SK-N-SH (cell line): Measurements from ENCODE around the gene P3H2. TPM values are rescaled to one million over a fixed set of nuclear protein-coding genes. Genes with fewer than 3 reads are reported as not detected.

Experiments
- CTCF ChIA-PET: fragments of 300-600, 350-600 bp; formaldehyde crosslinking; extraction: SDS; loops from one replicate; lab custom pipeline; 2021; lab: Yijun Ruan, JAX
- POLR2A ChIA-PET: fragments of 350-600 bp; sonication (Branson Sonifier 250); formaldehyde crosslinking; extraction: SDS; loops from one replicate; lab custom pipeline; 2020; ENCODE audit warnings: antibody characterized with exemption, inconsistent platforms; lab: Yijun Ruan, JAX
- DNase-seq: peaks from one replicate; pipeline ENCODE4 v3.0.0; 2012
- H2AFZ ChIP-seq: fragments of 200-600 bp; sonication (generic); 2 replicates; pipeline ENCODE4 v1.8.1; 2016; ENCODE audit warnings: antibody characterized with exemption, mild to moderate bottlenecking, low read depth
- H3F3A ChIP-seq: fragments of 200-600 bp; sonication (generic); replicated peaks from 2 replicates; pipeline ENCODE3; 2016; ENCODE audit warnings: antibody characterized with exemption, mild to moderate bottlenecking; ENCODE audit not compliant: insufficient read depth
- H3K27ac ChIP-seq, 2 experiments: fragments of 200-500 bp in 1 of 2; fragments of 200-600 bp in 1 of 2; sonication (Bioruptor generic) in 1 of 2; sonication (generic), shearing (Covaris generic) in 1 of 2; 2 replicates each; pipeline versions ENCODE4 v1.5.1 to v1.6.1; 2014 to 2016; ENCODE audit warnings: low read depth in 2 of 2, inconsistent platforms in 1 of 2, low read length in 1 of 2, mild to moderate bottlenecking in 1 of 2, mixed read lengths in 1 of 2
- H3K27me3 ChIP-seq: fragments of 200-600 bp; sonication (generic), shearing (Covaris generic); 2 replicates; pipeline ENCODE4 v1.6.1; 2016; ENCODE audit warnings: mixed run types; ENCODE audit not compliant: insufficient read depth
- H3K36me3 ChIP-seq, 2 experiments: fragments of 200-500 bp in 1 of 2; fragments of 200-600 bp in 1 of 2; sonication (Bioruptor generic) in 1 of 2; sonication (generic) in 1 of 2; replicated peaks in 1 of 2; 2 replicates each; pipeline versions ENCODE3 to v1.5.1; 2014 to 2016; ENCODE audit warnings: low read length in 1 of 2, mild to moderate bottlenecking in 1 of 2; ENCODE audit not compliant: insufficient read depth in 2 of 2, control insufficient read depth in 1 of 2
- H3K4me1 ChIP-seq, 2 experiments: fragments of 200-500 bp in 1 of 2; fragments of 200-600 bp in 1 of 2; sonication (Bioruptor generic) in 1 of 2; sonication (generic), shearing (Covaris generic) in 1 of 2; 2 replicates each; pipeline versions ENCODE4 v1.5.1 to v1.6.1; 2014 to 2016; ENCODE audit warnings: low read depth in 1 of 2, low read length in 1 of 2, mixed run types in 1 of 2; ENCODE audit not compliant: insufficient read depth in 2 of 2, control insufficient read depth in 1 of 2
- H3K4me2 ChIP-seq: fragments of 200-600 bp; sonication (generic), shearing (Covaris generic); 2 replicates; pipeline ENCODE4 v1.6.1; 2017; ENCODE audit warnings: mixed run types
- H3K4me3 ChIP-seq, 2 experiments: fragments of 200-500 bp in 1 of 2; fragments of 200-600 bp in 1 of 2; sonication (Bioruptor generic) in 1 of 2; sonication (generic), shearing (Covaris generic) in 1 of 2; 2 replicates each; pipeline versions ENCODE4 v1.5.1 to v1.8.1; 2014 to 2016; ENCODE audit warnings: low read depth in 2 of 2, inconsistent platforms in 1 of 2, low read length in 1 of 2, mild to moderate bottlenecking in 1 of 2, mixed read lengths in 1 of 2, moderate library complexity in 1 of 2
- H3K79me2 ChIP-seq: fragments of 200-600 bp; sonication (generic); 2 replicates; pipeline ENCODE4 v1.8.1; 2017; ENCODE audit warnings: mild to moderate bottlenecking; ENCODE audit not compliant: insufficient read depth
- H3K9ac ChIP-seq: fragments of 200-600 bp; sonication (generic); 2 replicates; pipeline ENCODE4 v1.6.1; 2017; ENCODE audit warnings: mixed run types
- H3K9me2 ChIP-seq: fragments of 200-600 bp; sonication (generic); 2 replicates; pipeline ENCODE4 v1.6.1; 2017; ENCODE audit warnings: mixed run types
- H3K9me3 ChIP-seq: fragments of 200-600 bp; sonication (generic); 2 replicates; pipeline ENCODE4 v1.6.1; 2017; ENCODE audit warnings: mixed run types, mild to moderate bottlenecking, moderate library complexity
- H4K20me1 ChIP-seq: fragments of 200-600 bp; sonication (generic); 2 replicates; pipeline ENCODE4 v1.6.1; 2017; ENCODE audit warnings: mild to moderate bottlenecking, mixed run types; ENCODE audit not compliant: insufficient read depth
- ELF1 ChIP-seq: IDR thresholded peaks from 2 replicates; pipeline ENCODE4 v1.4.0; 2012
- FOSL2 ChIP-seq: IDR thresholded peaks from 2 replicates; pipeline ENCODE4 v1.4.0; 2012; ENCODE audit warnings: low read depth, mild to moderate bottlenecking, moderate library complexity, borderline replicate concordance
- FOXJ3 ChIP-seq: sonication (generic); formaldehyde crosslinking; IDR thresholded peaks from 2 replicates; pipeline ENCODE4 v1.5.1; 2020; ENCODE audit warnings: mild to moderate bottlenecking, missing genetic modification reagents
- FOXM1 ChIP-seq: IDR thresholded peaks from 2 replicates; pipeline ENCODE4 v1.4.0; 2012; ENCODE audit warnings: low read depth, mild to moderate bottlenecking
- GABPA ChIP-seq: IDR thresholded peaks from 2 replicates; pipeline ENCODE4 v1.4.0; 2012; ENCODE audit warnings: low read depth, mild to moderate bottlenecking
- GATA2 ChIP-seq: sonication (generic); formaldehyde crosslinking; IDR thresholded peaks from 2 replicates; pipeline ENCODE4 v1.5.0; 2020; ENCODE audit warnings: mild to moderate bottlenecking, missing genetic modification reagents
- IRF3 ChIP-seq: fragments of 150-350 bp; IDR thresholded peaks from 2 replicates; pipeline ENCODE4 v1.6.1; 2016; ENCODE audit warnings: mild to moderate bottlenecking, low read depth, low read length
- JUND ChIP-seq: IDR thresholded peaks from 2 replicates; pipeline ENCODE4 v1.4.0; 2012
- MAX ChIP-seq: IDR thresholded peaks from 2 replicates; pipeline ENCODE4 v1.4.0; 2012; ENCODE audit warnings: low read depth
- MEF2A ChIP-seq: IDR thresholded peaks from 2 replicates; pipeline ENCODE4 v1.4.0; 2012; ENCODE audit warnings: low read depth, borderline replicate concordance
- MXI1 ChIP-seq: IDR thresholded peaks from 2 replicates; pipeline ENCODE4 v1.6.1; 2012; ENCODE audit warnings: mild to moderate bottlenecking, low read depth, low read length, improper control_type of control experiment
- NFIC ChIP-seq: IDR thresholded peaks from 2 replicates; pipeline ENCODE4 v1.4.0; 2012; ENCODE audit warnings: borderline replicate concordance
- PBX3 ChIP-seq: IDR thresholded peaks from 2 replicates; pipeline ENCODE4; 2012
- POLR2AphosphoS5 ChIP-seq: IDR thresholded peaks from 2 replicates; pipeline ENCODE4 v1.6.1; 2012; ENCODE audit warnings: low read depth, low read length
- RCOR1 ChIP-seq: fragments of 150-350 bp; IDR thresholded peaks from 2 replicates; pipeline ENCODE4 v1.6.1; 2017; ENCODE audit warnings: antibody characterized with exemption, low read length
- RFX5 ChIP-seq: IDR thresholded peaks from 2 replicates; pipeline ENCODE4 v1.6.1; 2012; ENCODE audit warnings: mild to moderate bottlenecking, improper control_type of control experiment, low read length
- RXRA ChIP-seq: IDR thresholded peaks from 2 replicates; pipeline ENCODE4 v1.4.0; 2012; ENCODE audit warnings: low read depth, mild to moderate bottlenecking, borderline replicate concordance
- SIN3A ChIP-seq: IDR thresholded peaks from 2 replicates; pipeline ENCODE4 v1.6.1; 2012; ENCODE audit warnings: low read depth, mild to moderate bottlenecking, low read length, moderate library complexity, borderline replicate concordance
- SMC3 ChIP-seq: IDR thresholded peaks from 2 replicates; pipeline ENCODE4 v1.6.1; 2012; ENCODE audit warnings: low read depth, low read length, improper control_type of control experiment
- TAF1 ChIP-seq: IDR thresholded peaks from 2 replicates; pipeline ENCODE4 v1.6.1; 2012; ENCODE audit warnings: low read depth, mild to moderate bottlenecking, low read length, moderate library complexity, borderline replicate concordance
- TEAD4 ChIP-seq: IDR thresholded peaks from 2 replicates; pipeline ENCODE4 v1.4.0; 2012; ENCODE audit warnings: mild to moderate bottlenecking, borderline replicate concordance; ENCODE audit not compliant: insufficient read depth
- USF1 ChIP-seq: IDR thresholded peaks from 2 replicates; pipeline ENCODE4 v1.4.0; 2012; ENCODE audit warnings: low read depth, borderline replicate concordance
- USF2 ChIP-seq: fragments of 150-350 bp; IDR thresholded peaks from 2 replicates; pipeline ENCODE4 v1.6.1; 2017; ENCODE audit warnings: antibody characterized with exemption, low read length, low read depth, borderline replicate concordance
- ZBTB33 ChIP-seq: IDR thresholded peaks from 2 replicates; pipeline ENCODE4 v1.4.0; 2012; ENCODE audit warnings: low read depth, borderline replicate concordance
- WGBS: methylation state at CpG from one replicate; pipeline ENCODE4 v1.1.6; 2017; ENCODE audit warnings: low lambda C conversion rate; 5-methylcytosine and 5-hydroxymethylcytosine counted together
- polyA plus RNA-seq, 3 experiments: library from polyadenylated mRNA; depleted of rRNA; stranded (reverse); fragments of >200 nt; gene quantifications; 2 replicates each; pipeline ENCODE4 v1.2.3, GENCODE V29; 2012

P3H2 gene
- polyA plus RNA-seq, 1 of the 3 experiments (the other 2 are of a cell fraction): 2.8 TPM

GRCh38 chr3:190127797-190128196 is 7.1 kb upstream of the P3H2 start:
- ChIA-PET POLR2A (no interaction called here), CTCF (no interaction called here)
- 52% methylated on average over 6 of the region's 6 CpGs for WGBS
- no peak overlapping the region for H3K9ac ChIP-seq
- no peaks in the 10 kb centered on the region for H4K20me1 ChIP-seq
- no peak overlapping the region for H2AFZ ChIP-seq
- H3K4me2 ChIP-seq: no peak overlapping the region
- no peak for DNase-seq
- H3F3A ChIP-seq: no peaks in the 10 kb centered on the region
- H3K36me3 ChIP-seq: no peaks in the 10 kb centered on the region
- no peaks in the 10 kb centered on the region for H3K4me1 ChIP-seq
- no peaks in the 10 kb centered on the region for H3K9me2 ChIP-seq
- H3K9me3 ChIP-seq: no peaks in the 10 kb centered on the region
- peaks cover 8% of the 10 kb centered on the region; the same call in 1 of the 2 replicates for H3K27me3 ChIP-seq
- H3K4me3 ChIP-seq: no peak overlapping the region
- H3K79me2 ChIP-seq: no peaks in the 10 kb centered on the region
- TF ChIP-seq FOXM1 (no peak), MEF2A (no peak), PBX3 (no peak), ELF1 (no peak), SIN3A (no peak), POLR2AphosphoS5 (no peak), TAF1 (no peak), RCOR1 (no peak), RXRA (no peak), USF2 (no peak), SMC3 (no peak), JUND (no peak), NFIC (no peak), IRF3 (no peak)
- H3K27ac ChIP-seq: no peak overlapping the region

GRCh38 chr3:190127195-190127594 is 6.5 kb upstream of the P3H2 start:
- H3K36me3 ChIP-seq: no peaks in the 10 kb centered on the region
- H3K9me2 ChIP-seq: no peaks in the 10 kb centered on the region
- DNase-seq: no peak
- H3K27me3 ChIP-seq: peaks cover 8% of the 10 kb centered on the region; the same call in 1 of the 2 replicates
- no peak overlapping the region for H3K4me3 ChIP-seq
- no peak overlapping the region for H3K9ac ChIP-seq
- no peak overlapping the region for H2AFZ ChIP-seq
- WGBS: 44% methylated on average over 1 of the region's 1 CpG
- no peaks in the 10 kb centered on the region for H3K79me2 ChIP-seq
- H3F3A ChIP-seq: no peaks in the 10 kb centered on the region
- H3K9me3 ChIP-seq: no peaks in the 10 kb centered on the region
- H4K20me1 ChIP-seq: no peaks in the 10 kb centered on the region
- no peak overlapping the region for H3K27ac ChIP-seq
- ChIA-PET CTCF (no interaction called here), POLR2A (no interaction called here)
- H3K4me1 ChIP-seq: no peaks in the 10 kb centered on the region
- no peak overlapping the region for H3K4me2 ChIP-seq
- TF ChIP-seq USF1: no peak
- TF ChIP-seq RFX5: no peak
- TF ChIP-seq MAX: no peak
- TF ChIP-seq TAF1: no peak
- TF ChIP-seq ELF1: no peak
- TF ChIP-seq FOXM1: no peak
- no peak for TF ChIP-seq ZBTB33
- TF ChIP-seq TEAD4: no peak
- TF ChIP-seq JUND: no peak
- no peak for TF ChIP-seq FOXJ3
- TF ChIP-seq FOSL2: no peak
- TF ChIP-seq MEF2A: no peak
- no peak for TF ChIP-seq GABPA
- no peak for TF ChIP-seq GATA2 (CRISPR knock-in tag)
- TF ChIP-seq MXI1: no peak
